A549 treated with AZD2906 at 1 μM for 4 hours (cell line): ENCODE results near the gene LBX1. TPM values are rescaled to one million over a fixed set of nuclear protein-coding genes. Genes with fewer than 3 reads are reported as not detected.

Experiments
- total RNA-seq: library from RNA; stranded (reverse); fragments of 200-300 nt; extraction: Qiagen RNA extraction; gene quantifications from 5 replicates; pipeline ENCODE4 v1.2.3, GENCODE V29; 2022

LBX1 gene, protein sequence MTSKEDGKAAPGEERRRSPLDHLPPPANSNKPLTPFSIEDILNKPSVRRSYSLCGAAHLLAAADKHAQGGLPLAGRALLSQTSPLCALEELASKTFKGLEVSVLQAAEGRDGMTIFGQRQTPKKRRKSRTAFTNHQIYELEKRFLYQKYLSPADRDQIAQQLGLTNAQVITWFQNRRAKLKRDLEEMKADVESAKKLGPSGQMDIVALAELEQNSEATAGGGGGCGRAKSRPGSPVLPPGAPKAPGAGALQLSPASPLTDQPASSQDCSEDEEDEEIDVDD
- not detected in 5 replicates for total RNA-seq

DNA sequence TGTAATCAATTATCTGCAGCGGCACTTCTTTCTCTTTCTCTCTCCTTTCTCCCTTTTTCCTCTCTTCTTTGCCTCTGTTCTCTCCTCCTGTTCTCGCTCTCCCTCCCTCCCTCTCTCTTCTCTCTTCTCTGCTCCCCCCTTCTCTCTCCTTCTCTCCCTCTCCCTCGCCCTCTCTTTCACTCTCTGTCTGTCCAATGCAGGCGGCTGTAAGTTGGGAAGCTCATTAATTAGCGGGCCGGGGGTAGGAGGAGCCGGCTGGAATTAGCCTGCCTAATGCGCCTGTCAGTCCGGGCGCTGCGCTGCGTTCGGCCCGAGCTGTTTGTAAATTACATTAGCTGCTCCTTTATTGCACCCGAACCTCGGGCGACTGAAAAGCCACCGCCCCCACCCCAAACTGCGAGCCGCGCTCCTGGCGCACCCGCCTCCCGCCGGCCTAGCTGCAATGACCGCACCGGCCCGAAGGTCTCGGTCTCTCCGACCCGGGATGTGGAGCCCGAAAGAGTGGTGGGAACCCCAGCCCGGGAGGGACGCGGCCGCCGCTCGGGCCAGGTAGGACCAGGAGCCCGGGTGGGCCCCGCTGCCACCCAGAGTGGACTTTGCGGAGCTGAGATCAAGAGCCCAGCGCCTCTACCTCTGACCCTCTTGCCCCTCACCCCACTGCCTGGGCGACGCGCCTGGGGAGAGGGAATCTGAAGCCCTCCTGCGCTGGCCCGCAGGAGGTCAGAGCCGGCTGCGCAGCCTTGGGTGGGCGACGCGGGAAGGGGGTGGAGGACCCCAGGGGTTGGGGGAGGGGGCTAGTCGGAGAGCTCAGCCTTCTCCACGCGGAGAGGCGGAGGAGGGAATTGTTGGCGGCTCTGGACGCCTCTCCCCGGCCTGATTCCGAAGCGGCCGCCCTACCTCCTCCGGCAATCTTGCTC is at the start of gene LBX1:
Gene LBX1, minus strand, starts transcription at position 198 of the 917 bp plus-strand sequence. CDS start 648 bp downstream, outside the sequence.

Other genes with a start within 250 kb of the LBX1 start
- 72.7 to 102 TPM (median 95.3 TPM) in 5 replicates for gene MRPL43, start 242.0 kb downstream of the LBX1 start, total RNA-seq
- gene TWNK, start 241.9 kb downstream of the LBX1 start, total RNA-seq = 34.6 to 41.4 TPM (median 37.0 TPM) in 5 replicates
- 28.7 to 41.3 TPM (median 39.6 TPM) in 5 replicates for gene LZTS2, start 229.7 kb downstream of the LBX1 start, total RNA-seq
- gene PDZD7, start 198.3 kb downstream of the LBX1 start, total RNA-seq = 0.64 to 1.5 TPM (median 1.1 TPM) in 5 replicates
- gene SFXN3, start 198.2 kb downstream of the LBX1 start, total RNA-seq = 41.6 to 48.3 TPM (median 45.5 TPM) in 5 replicates
- 2.0 to 3.4 TPM (median 3.1 TPM) in 5 replicates for gene KAZALD1, start 167.5 kb downstream of the LBX1 start, total RNA-seq
- gene TLX1, start 98.2 kb downstream of the LBX1 start, total RNA-seq = not detected in 5 replicates
- 7.6 to 10.1 TPM (median 8.5 TPM) in 5 replicates for gene BTRC, start 124.7 kb upstream of the LBX1 start, total RNA-seq